Measurements from ENCODE around the gene MGAT4D.
"Not testable (repeated sequence)": the region's sequence is repeated elsewhere in the genome, so short reads cannot be mapped to it uniquely, and the experiment has no call there.

Gene MGAT4D

DNA sequence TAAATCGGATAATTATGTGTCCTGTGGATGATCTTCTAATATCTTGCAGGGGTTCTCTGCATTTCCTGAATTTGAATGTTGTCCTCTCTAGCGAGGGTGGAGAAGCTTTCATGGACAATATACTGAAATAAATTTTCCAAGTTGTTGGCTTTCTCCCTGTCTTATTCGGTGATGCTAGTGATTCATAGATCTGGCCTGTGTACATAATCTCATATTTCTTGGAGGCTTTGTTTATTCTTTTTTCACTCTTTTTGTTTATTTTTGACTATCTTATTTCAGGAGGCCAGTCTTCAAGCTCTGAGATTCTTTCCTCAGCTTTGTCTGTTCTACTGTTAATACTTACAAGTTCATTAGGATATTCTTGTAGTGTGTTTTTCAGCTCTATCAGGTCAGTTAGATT lies 49.9 kb downstream of the MGAT4D start:
- H3K27me3 ChIP-seq (ENCODE audit: control insufficient read depth in 2 of 2, insufficient read depth in 2 of 2, low read length in 2 of 2) = no peaks in the 10 kb centered on the region
- H3K4me1 ChIP-seq (ENCODE audit: control insufficient read depth in 2 of 2, insufficient read depth in 2 of 2, low read length in 2 of 2) = no peaks in the 10 kb centered on the region
- no peak overlapping the region for H3K9ac ChIP-seq (ENCODE audit: low read depth in 1 of 2, low read length in 2 of 2)
- H3K36me3 ChIP-seq (ENCODE audit: control insufficient read depth in 2 of 2, insufficient read depth in 2 of 2, low read length in 2 of 2) = no peaks in the 10 kb centered on the region
- no peak overlapping the region for H3K4me3 ChIP-seq (ENCODE audit: low read length in 2 of 2)
- H3K27ac ChIP-seq (ENCODE audit: low read depth in 2 of 2, low read length in 2 of 2) = no peak overlapping the region
- no peaks in the 10 kb centered on the region for H3K9me3 ChIP-seq (ENCODE audit: control insufficient read depth in 2 of 2, low read length in 2 of 2)

DNA sequence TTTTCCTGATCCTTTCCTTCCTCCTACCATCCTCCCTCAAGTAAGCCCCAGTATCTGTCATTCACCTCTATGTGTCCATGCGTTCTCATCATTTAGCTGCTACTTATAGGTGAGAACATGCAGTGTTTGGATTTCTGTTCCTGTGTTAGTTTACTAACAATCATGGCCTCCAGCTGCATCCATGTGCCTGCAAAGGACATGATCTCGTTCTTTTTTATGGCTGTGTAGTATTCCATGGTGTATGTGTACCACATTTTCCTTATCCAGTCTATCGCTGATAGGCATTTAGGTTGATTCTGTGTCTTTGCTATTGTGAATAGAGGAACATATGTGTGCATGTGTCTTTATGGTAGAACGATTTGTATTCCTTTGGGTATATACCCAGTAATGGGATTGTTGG lies 53.7 kb downstream of the MGAT4D start:
- not testable (repeated sequence) for H3K27me3 ChIP-seq (ENCODE audit: control insufficient read depth in 2 of 2, insufficient read depth in 2 of 2, low read length in 2 of 2); H3K4me3 ChIP-seq (ENCODE audit: low read length in 2 of 2); H3K27ac ChIP-seq (ENCODE audit: low read depth in 2 of 2, low read length in 2 of 2); H3K9me3 ChIP-seq (ENCODE audit: control insufficient read depth in 2 of 2, low read length in 2 of 2); H3K4me1 ChIP-seq (ENCODE audit: control insufficient read depth in 2 of 2, insufficient read depth in 2 of 2, low read length in 2 of 2); H3K36me3 ChIP-seq (ENCODE audit: control insufficient read depth in 2 of 2, insufficient read depth in 2 of 2, low read length in 2 of 2); H3K9ac ChIP-seq (ENCODE audit: low read depth in 1 of 2, low read length in 2 of 2)

GRCh38 chr4:140439644-140440142 lies 58.4 kb downstream of the MGAT4D start:
- no peak overlapping the region for H3K27ac ChIP-seq (ENCODE audit: low read depth in 2 of 2, low read length in 2 of 2)
- H3K4me3 ChIP-seq (ENCODE audit: low read length in 2 of 2) = no peak overlapping the region
- H3K9ac ChIP-seq (ENCODE audit: low read depth in 1 of 2, low read length in 2 of 2) = no peak overlapping the region
- H3K27me3 ChIP-seq (ENCODE audit: control insufficient read depth in 2 of 2, insufficient read depth in 2 of 2, low read length in 2 of 2) = no peaks in the 10 kb centered on the region
- H3K36me3 ChIP-seq (ENCODE audit: control insufficient read depth in 2 of 2, insufficient read depth in 2 of 2, low read length in 2 of 2) = no peaks in the 10 kb centered on the region
- no peaks in the 10 kb centered on the region for H3K4me1 ChIP-seq (ENCODE audit: control insufficient read depth in 2 of 2, insufficient read depth in 2 of 2, low read length in 2 of 2)
- H3K9me3 ChIP-seq (ENCODE audit: control insufficient read depth in 2 of 2, low read length in 2 of 2) = no peaks in the 10 kb centered on the region

GRCh38 chr4:140427919-140428471 lies 70.1 kb downstream of the MGAT4D start:
- H3K9ac ChIP-seq (ENCODE audit: low read depth in 1 of 2, low read length in 2 of 2) = peak overlapping the region in 1 of 2 donors; percentile 16
- no peak overlapping the region for H3K27ac ChIP-seq (ENCODE audit: low read depth in 2 of 2, low read length in 2 of 2)

GRCh38 chr4:140427106-140427918 lies 70.8 kb downstream of the MGAT4D start, which contains the start of gene CLGN:
CLGN (minus strand) TSS chr4:140427648; CDS start chr4:140413078, 14,570 bp downstream.
- no peak within 1 kb of the TSS for H3K27ac ChIP-seq (ENCODE audit: low read depth in 2 of 2, low read length in 2 of 2)
- H3K4me1 ChIP-seq (ENCODE audit: control insufficient read depth in 2 of 2, insufficient read depth in 2 of 2, low read length in 2 of 2) = peaks cover 4 to 8% of the 10 kb centered on the region in 2 donors
- H3K4me3 ChIP-seq (ENCODE audit: low read length in 2 of 2) = peak within 1 kb of the TSS; percentile 65 to 79
- no peaks in the 10 kb centered on the region for H3K9me3 ChIP-seq (ENCODE audit: control insufficient read depth in 2 of 2, low read length in 2 of 2)
- H3K27me3 ChIP-seq (ENCODE audit: control insufficient read depth in 2 of 2, insufficient read depth in 2 of 2, low read length in 2 of 2) = peaks cover 0 to 5% of the 10 kb centered on the region in 2 donors
- no peaks in the 10 kb centered on the region for H3K36me3 ChIP-seq (ENCODE audit: control insufficient read depth in 2 of 2, insufficient read depth in 2 of 2, low read length in 2 of 2)
- peak within 1 kb of the TSS; percentile 16 to 32 for H3K9ac ChIP-seq (ENCODE audit: low read depth in 1 of 2, low read length in 2 of 2)

More at GRCh38 chr4:140427919-140428471, 70.1 kb downstream of the MGAT4D start:
- H3K9me3 ChIP-seq (ENCODE audit: control insufficient read depth in 2 of 2, low read length in 2 of 2) = no peaks in the 10 kb centered on the region
- H3K36me3 ChIP-seq (ENCODE audit: control insufficient read depth in 2 of 2, insufficient read depth in 2 of 2, low read length in 2 of 2) = no peaks in the 10 kb centered on the region
- peaks cover 0 to 5% of the 10 kb centered on the region in 2 donors for H3K27me3 ChIP-seq (ENCODE audit: control insufficient read depth in 2 of 2, insufficient read depth in 2 of 2, low read length in 2 of 2)
- peak overlapping the region; percentile 65 to 79 for H3K4me3 ChIP-seq (ENCODE audit: low read length in 2 of 2)
- H3K4me1 ChIP-seq (ENCODE audit: control insufficient read depth in 2 of 2, insufficient read depth in 2 of 2, low read length in 2 of 2) = peaks cover 4 to 8% of the 10 kb centered on the region in 2 donors

- Histone ChIP-seq H3K4me3 (ENCODE audit: low read length in 2 of 2) (peak overlapping the region; percentile 65 to 79), H3K27ac (ENCODE audit: low read depth in 2 of 2, low read length in 2 of 2) (no peak overlapping the region), H3K4me1 (ENCODE audit: control insufficient read depth in 2 of 2, insufficient read depth in 2 of 2, low read length in 2 of 2) (peaks cover 4 to 8% of the 10 kb centered on the region in 2 donors), H3K9me3 (ENCODE audit: control insufficient read depth in 2 of 2, low read length in 2 of 2) (no peaks in the 10 kb centered on the region), H3K27me3 (ENCODE audit: control insufficient read depth in 2 of 2, insufficient read depth in 2 of 2, low read length in 2 of 2) (peaks cover 0 to 5% of the 10 kb centered on the region in 2 donors), H3K36me3 (ENCODE audit: control insufficient read depth in 2 of 2, insufficient read depth in 2 of 2, low read length in 2 of 2) (no peaks in the 10 kb centered on the region), H3K9ac (ENCODE audit: low read depth in 1 of 2, low read length in 2 of 2) (peak overlapping the region in 1 of 2 donors; percentile 16)
Observed at GRCh38 chr4:140426610-140427105, 71.4 kb downstream of the MGAT4D start.

DNA sequence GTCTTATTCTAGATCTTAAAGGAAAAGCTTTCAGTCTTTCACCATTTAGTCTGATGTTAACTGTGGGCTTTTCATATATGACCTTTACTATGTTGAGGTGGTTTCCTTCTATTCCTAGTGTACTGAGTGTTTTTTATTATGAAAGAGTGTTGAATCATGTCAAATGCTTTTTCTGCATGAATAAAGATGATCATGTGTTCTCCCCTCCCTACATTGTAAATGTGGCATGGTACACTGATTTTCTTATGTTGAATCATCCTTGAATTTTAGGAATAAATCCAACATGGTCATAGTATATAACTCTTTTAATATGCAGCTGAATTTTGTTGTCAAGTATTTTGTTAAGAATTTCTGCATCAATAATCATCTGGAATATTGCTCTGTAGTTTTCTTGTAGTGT lies 75.0 kb downstream of the MGAT4D start:
- H3K4me1 ChIP-seq (ENCODE audit: control insufficient read depth in 2 of 2, insufficient read depth in 2 of 2, low read length in 2 of 2) = peaks cover 4 to 8% of the 10 kb centered on the region in 2 donors
- H3K27ac ChIP-seq (ENCODE audit: low read depth in 2 of 2, low read length in 2 of 2) = no peak overlapping the region
- H3K36me3 ChIP-seq (ENCODE audit: control insufficient read depth in 2 of 2, insufficient read depth in 2 of 2, low read length in 2 of 2) = no peaks in the 10 kb centered on the region
- H3K9ac ChIP-seq (ENCODE audit: low read depth in 1 of 2, low read length in 2 of 2) = no peak overlapping the region
- no peak overlapping the region for H3K4me3 ChIP-seq (ENCODE audit: low read length in 2 of 2)
- no peaks in the 10 kb centered on the region for H3K9me3 ChIP-seq (ENCODE audit: control insufficient read depth in 2 of 2, low read length in 2 of 2)
- peaks cover 0 to 5% of the 10 kb centered on the region in 2 donors for H3K27me3 ChIP-seq (ENCODE audit: control insufficient read depth in 2 of 2, insufficient read depth in 2 of 2, low read length in 2 of 2)

- not testable (repeated sequence) for H3K36me3 ChIP-seq (ENCODE audit: control insufficient read depth in 2 of 2, insufficient read depth in 2 of 2, low read length in 2 of 2); H3K9ac ChIP-seq (ENCODE audit: low read depth in 1 of 2, low read length in 2 of 2); H3K4me1 ChIP-seq (ENCODE audit: control insufficient read depth in 2 of 2, insufficient read depth in 2 of 2, low read length in 2 of 2)
Observed at GRCh38 chr4:140413130-140413969, 84.7 kb downstream of the MGAT4D start.

GRCh38 chr4:140408974-140409373 lies 89.1 kb downstream of the MGAT4D start:
- Histone ChIP-seq H3K27ac (ENCODE audit: low read depth in 2 of 2, low read length in 2 of 2) (no peak overlapping the region), H3K4me3 (ENCODE audit: low read length in 2 of 2) (no peak overlapping the region), H3K9ac (ENCODE audit: low read depth in 1 of 2, low read length in 2 of 2) (no peak overlapping the region), H3K9me3 (ENCODE audit: control insufficient read depth in 2 of 2, low read length in 2 of 2) (no peaks in the 10 kb centered on the region), H3K36me3 (ENCODE audit: control insufficient read depth in 2 of 2, insufficient read depth in 2 of 2, low read length in 2 of 2) (no peaks in the 10 kb centered on the region), H3K4me1 (ENCODE audit: control insufficient read depth in 2 of 2, insufficient read depth in 2 of 2, low read length in 2 of 2) (no peaks in the 10 kb centered on the region), H3K27me3 (ENCODE audit: control insufficient read depth in 2 of 2, insufficient read depth in 2 of 2, low read length in 2 of 2) (no peaks in the 10 kb centered on the region)

More at GRCh38 chr4:140413130-140413969, 84.7 kb downstream of the MGAT4D start:
- not testable (repeated sequence) for H3K27ac ChIP-seq (ENCODE audit: low read depth in 2 of 2, low read length in 2 of 2); H3K27me3 ChIP-seq (ENCODE audit: control insufficient read depth in 2 of 2, insufficient read depth in 2 of 2, low read length in 2 of 2); H3K9me3 ChIP-seq (ENCODE audit: control insufficient read depth in 2 of 2, low read length in 2 of 2); H3K4me3 ChIP-seq (ENCODE audit: low read length in 2 of 2)
